GM21447 (cell line): ENCODE data around the gene MYBPC3.

Experiments
- ATAC-seq: cut with Tn5 transposase; IDR thresholded peaks from one replicate; pipeline ENCODE4 v1.9.1; 2021; ENCODE audit not compliant: unreplicated experiment

The MYBPC3 gene

DNA sequence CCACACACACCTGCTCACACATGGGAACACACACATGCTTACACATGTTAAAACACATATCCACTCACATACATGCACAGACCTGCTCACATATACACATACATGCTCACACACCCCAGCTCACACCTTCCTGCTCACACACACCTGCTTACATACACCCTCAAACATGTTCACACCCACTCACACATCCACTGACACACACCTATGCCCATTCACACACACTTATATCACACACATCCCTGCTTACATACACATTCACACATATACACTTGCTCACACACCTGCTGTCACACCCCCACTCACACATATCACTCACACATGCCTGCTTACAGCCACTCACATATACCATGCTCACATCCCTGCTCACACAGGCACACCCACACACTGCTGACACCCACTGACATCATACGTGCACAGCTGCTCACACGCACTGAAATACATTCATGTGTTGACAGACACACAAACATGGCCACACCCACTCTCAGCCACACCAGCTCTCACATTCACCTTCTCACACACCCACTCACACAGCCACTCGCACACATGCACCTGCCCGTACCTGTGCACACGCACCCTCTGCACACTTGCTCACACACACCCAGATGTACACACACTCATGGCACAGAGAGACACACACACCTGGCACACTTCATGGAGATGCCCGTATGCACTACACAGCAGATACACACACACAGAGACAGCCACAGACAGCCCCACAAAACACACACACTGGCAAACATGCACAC, 5.7 kb upstream of the MYBPC3 start:
- no peak for ATAC-seq

DNA sequence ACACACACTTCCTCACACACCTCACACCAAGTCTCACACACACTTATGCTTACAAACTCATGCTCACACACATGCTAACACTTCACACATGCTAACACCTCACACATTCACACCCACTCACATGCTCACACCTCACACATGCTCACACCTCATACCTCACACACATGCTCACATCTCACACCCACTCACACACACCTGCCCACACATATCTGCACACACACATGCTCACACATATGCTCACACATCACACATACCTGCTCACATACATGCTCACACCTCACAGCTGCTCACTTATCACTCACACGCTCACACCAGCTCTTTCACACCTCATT, 4.5 kb upstream of the MYBPC3 start:
- no peak for ATAC-seq

DNA sequence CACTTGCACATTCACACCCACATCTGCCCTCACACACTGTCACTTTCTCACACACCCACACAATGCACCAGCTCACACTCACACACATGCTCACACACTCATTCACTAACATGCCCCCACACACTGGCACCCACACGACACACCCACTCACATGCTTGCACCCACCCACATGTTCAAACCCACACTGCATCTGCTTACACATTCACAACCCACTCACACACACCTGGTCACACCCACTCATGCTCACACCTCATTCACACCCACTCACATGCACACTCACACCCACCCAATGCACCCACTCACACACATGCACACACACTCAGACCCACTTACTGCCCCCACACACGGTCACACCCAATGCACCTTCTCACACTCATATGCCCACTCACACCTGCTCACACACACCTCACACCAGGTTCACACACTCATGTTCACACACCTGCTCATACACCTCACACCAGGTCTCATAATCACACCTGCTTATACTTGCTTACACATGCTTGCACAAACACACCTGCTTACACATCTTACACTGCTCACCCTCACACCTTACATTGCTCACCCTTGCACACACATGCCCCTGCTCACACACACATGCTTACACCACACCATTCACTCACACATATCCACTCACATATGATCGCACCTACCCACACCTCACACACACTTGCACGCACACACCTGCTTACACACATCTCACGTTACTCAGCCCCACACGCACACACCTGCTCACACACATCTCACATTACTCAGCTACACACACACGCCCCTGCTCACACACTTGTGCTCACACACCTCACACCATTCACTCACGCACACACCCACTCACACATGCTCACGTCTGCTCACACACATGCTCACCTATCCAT, 3.9 kb upstream of the MYBPC3 start:
- ATAC-seq: no peak

DNA sequence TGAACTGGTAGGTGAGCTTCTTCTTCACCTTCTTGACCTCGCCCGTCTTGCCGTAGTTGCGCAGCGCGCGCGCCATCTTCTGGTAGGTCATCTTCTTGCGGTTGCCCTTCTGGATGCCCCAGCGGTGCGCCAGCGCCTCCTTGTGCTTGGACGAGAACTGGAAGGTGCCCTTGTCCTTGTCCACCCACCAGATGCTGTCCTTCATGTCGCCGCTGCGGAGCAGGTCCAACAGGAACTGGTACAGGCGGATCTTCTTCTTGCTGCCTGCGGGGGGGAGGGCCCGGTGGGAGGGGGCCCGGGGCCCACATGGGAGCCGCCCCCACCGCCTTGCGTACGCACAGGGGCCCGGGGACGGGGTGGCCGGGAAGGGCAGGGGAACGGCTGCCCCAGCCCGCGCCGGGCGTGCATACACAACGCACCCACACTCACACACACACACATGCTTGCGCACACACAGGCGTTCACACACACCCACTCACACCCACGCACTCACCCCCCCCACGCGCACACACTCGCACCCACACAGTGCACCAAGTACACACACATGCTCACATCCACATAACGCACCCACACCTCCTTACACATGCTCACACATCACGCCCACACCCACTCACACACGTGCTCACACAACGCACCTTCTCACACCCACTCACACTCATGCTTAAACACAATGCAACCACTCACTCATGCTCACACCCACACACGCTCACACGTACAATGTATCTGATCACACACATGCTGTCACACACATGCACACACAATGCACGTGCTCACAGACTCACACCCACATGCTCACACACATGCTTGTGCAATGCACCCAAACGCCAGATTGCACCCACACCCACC, 3.0 kb upstream of the MYBPC3 start:
- no peak for ATAC-seq

DNA sequence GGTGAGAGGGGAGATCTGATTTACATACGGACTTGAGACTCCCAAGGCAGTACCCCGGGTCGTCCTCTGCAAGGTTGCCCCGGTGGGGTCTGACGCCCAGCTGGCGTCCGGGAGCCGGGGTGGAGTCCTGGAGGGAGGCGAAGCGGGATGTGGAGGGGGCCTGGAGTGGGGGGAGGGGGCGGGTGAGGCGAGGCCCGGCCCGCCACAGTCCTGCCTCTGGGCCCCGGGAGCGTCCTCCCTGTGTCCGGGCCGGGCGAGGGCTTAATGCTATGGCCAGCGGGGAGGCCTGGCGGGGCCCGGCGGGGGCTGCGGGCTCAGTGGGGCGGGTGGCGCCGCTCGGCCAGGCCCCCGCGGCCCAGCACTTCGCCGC, 2.4 kb upstream of the MYBPC3 start:
- no peak for ATAC-seq

DNA sequence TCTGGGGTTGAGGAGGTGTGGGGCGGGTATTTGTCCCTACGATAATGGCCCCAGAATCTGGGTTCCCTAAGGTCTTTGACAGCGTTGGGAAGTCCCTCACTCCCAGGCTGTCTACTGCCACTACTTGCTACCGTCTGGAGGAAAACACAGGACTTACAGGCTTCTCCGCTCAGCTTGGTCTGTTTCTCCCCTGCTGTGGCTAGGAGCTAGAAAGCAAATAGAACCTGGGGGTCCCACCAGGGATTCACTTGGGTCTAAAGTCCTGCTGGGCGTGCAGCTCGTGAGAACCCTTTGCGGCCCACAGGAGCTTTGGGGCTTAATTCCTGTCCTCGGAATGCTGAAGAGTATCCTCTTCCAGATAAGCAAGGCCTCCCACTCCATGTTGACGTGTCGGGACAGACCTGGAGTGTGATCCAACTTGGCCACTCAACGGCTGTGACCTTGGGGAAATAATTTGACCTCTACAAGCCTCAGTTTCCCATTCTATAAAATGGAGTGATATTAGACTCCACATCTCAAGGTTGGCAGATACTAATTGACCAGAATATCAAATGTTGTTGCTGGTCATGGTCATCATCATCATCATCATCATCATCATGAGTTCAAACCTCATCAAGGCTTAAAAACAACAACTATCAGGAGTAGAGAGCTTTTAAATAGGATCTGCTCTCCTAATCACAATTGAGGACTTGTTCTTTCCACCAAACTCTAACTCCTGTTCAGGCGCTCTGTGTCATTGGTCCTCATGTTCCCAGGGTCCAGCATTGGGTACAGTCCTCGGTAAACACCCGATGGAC, 1.7 kb upstream of the MYBPC3 start:
- ATAC-seq: no peak

DNA sequence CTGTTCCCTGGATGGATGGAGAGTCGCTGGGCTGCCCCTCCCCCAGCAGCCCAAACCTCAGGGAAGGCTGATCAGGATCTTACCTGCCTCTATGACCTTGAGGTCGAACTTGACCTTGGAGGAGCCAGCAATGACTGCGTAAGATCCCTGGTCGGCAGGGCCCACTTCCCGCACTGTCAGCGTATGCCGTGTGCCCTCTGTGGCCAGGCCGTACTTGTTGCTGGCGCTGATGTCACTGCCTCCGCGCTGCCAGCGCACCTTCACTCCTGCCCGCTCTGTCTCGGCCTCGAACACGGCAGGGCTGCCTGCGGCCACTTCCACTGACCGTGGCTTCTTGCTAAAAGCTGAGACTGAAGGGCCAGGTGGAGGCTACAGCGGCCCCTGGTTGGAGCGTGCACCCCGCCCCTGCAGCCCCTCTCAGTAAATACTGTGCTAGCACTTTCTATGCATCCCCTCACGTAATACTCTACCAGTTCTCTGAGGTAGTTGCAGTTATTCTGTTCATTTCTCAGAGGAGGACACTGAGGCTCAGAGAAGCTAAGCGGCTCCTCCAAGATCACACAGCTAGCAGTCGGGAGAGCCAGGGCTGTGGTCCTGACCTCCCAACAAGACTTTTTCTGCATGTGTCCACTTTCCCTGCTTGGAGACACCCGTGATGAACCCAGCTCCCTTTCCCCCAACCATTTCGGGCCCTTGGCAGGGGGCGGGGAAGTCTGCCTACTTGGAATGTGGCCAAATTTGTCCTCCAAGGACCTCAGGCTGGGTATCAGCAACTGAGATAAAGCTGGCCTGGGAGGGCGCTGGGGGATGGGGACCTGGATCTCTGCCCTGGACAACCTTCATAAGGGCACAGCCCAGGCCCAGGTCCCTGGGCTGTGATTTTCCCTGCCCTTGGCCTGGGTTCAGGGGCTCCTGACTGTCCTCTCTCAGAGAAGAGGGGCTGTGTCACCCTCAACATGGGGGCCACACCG, 1.1 kb downstream of the MYBPC3 start:
- no peak for ATAC-seq

DNA sequence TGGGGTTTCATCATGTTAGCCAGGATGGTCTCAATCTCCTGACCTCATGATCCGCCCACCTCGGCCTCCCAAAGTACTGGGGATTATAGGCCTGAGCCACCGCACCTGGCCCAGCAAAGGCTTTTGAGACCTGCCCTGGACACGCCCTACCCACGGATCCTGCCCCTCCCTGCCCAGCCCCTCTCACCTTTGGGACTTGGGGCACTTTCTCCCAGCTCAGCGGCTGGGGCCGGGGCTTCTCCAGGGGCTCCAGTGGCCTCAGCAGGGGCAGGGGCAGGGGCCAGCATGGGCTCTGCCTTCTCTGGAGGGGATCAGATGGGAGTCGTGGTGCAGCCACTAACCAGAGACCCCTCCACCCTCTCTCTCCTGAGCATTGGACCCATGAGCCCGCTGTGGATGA, 2.2 kb downstream of the MYBPC3 start:
- no peak for ATAC-seq

DNA sequence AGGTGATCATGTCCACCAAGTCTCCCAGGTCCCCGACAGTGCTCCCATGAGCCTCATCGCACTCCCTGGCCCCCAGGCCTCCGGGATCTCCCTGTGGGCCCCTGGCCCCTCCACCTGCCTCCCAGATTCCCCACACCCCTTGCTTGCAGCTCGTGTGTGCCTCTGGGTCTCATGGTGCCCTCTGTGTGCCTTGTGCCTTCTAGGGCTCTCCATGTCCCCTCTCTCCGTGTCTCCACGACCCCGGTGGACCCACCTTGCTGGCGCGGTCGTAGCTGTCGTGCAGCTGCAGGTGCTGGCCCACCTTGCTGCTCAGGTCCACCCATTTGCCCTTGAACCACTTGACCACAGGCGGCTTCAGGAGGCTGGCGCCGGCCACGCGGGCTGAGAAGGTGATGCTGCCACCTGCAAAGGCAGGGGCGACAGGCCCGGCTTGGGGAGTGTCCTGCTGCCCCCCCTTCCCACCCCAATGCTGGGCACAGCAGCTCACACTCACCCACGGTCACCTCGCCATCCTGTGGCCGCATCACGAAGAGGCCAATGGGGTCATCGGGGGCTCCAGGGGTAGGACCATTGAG, 2.9 kb downstream of the MYBPC3 start:
- no peak for ATAC-seq

DNA sequence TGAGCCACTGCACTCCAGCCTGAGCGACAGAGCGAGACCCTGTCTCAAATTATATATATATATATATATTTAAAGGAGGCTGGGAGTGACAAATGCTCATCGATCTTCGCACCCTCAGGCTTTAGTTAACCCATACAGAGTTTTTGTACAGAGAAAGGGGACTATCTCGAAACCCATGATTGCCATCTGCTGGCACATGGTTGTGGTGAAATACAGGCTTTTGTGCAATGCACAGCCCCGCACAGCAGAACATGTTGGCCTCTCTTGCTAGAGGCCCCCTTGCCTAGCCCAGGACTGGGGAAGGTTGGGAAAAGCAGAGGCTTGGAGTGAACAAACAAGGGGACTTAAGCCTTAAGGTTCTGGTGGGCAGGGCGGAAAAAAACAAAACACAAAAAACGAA, 3.6 kb downstream of the MYBPC3 start:
- no peak for ATAC-seq

DNA sequence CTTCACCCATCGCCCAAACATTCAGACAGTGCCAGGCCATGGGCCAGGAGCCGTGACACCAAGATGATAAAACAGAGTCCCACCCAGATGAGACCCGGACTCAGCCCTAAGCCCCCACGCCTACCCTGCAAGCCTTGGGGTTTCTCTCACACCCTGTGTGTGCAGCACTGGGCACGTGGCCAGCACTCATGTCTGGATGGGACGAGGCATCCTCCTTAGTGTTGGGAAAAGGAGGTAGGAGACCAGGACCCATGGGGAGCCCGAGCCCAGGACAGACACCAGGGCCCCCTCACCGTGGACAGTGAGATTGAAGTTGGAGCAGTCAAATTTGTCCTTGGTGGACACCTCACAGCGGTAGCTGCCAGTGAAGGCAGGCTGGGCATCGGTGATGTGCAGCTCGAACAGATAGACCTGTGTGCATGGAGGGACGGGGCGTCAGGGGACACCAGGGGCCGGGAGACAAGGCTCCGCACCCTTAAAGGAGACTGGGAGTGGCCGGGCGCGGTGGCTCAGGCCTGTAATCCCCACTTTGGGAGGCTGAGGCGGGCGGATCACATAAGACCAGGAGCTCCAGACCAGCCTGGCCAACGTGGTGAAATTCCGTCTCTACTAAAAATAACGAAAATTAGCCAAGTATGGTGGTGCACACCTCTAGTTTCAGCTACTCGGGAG, 4.2 kb downstream of the MYBPC3 start:
- ATAC-seq: no peak

DNA sequence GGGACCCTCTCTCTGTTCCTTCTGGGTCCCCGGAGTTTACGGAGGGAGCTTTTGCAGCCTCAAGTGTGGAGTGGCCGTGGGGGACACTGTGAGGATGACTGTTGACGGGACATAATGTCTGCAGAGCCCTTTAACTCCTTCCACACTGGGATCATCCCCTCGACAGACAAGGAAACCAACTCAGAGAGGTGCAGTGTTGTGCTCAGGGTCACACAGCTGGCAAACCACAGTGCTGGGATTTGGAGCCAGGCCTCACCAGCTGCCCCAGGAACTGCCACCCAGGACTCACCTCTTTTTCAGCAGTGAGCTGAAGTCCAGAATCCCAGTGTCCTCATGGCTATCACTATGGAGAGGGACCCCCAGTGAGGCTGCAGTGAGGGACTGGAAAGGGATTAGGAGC, 5.4 kb downstream of the MYBPC3 start:
- ATAC-seq: no peak

DNA sequence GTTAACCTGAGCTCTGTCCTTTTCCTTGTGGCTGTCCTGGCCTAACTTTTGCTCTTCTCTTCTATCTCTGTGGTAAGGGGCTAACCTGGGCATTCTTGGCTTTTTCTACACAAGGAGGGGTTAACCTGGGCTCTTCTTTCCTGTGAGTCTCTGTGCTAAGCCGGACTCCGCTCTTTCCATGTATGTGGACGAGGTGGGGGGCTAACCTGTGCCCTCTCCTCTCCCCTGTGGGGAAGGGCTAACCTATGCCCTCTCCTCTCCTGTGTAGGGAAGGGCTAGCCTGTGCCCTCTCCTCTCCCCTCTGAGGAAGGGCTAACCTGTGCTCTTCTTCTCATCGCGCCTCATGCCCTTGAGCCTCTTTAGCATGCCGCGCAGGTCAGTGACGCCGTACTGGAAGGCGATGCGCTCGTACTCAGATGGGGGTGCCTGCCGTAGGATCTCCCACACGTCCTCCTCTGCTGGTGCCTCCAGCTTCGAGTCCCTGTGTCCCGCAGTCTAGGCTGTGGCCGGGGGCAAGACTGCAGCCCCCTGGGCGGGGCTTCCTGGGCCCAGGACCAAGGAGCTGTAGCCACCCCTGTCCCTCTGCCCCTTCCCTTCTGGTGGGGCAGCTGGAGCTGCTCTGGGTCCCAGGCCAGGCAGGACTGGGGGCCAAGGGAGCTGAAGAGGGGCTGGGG, 6.5 kb downstream of the MYBPC3 start:
- no peak for ATAC-seq

DNA sequence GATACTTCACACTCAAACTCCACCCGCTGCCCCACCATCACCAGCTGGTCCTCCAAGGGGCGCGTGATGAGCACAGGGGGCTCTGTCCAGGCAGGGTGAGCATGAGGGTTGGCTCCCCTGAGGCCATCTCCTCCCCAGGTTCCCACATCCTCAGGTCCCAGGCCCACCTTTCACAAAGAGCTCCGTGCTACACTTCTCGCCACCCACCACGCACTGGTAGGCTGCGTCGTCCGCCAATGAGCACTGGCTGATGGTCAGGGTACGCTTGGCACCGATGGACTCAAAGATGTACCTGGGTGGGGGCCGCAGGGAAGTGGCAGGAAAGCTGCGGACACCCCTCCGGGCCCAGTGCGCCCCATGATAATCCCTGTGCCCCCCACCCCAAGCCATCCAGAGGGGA, 9.6 kb downstream of the MYBPC3 start:
- no peak for ATAC-seq

DNA sequence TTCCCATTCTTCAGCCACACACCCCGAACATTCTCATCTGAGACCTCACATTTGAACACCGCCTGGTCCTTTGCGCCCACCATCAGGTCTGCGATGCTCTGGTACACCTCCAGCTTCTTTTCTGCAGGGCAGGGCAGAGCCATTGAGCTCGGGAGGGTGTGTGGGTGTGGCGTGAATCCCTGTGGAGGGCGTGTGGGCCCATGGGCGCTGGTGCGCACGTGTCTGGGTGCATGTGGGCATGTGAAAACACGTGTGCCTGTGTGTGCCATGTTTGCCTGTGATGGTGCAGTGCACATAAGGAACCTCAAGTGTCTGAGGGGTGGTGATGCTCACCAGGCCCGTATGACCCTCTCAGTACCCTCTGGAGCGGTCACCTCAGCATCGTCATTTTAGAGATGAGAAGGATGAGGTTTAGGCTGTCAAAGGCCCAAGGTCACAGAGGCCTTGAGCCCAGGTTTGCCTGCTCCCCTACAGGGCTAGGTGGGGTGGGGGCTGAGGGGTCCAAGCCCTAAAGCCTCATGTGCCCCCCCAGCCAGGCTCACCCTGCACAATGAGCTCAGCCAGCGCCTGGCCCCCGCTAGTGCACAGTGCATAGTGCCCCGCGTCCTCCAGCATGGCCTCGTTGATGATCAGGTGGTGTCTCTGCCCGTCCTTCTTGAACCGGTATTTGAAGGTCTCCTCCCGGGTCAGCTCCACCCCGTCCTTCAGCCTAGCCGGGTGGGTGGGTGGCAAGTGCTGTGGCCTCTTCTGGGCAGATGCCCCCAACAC, 10.3 kb downstream of the MYBPC3 start:
- ATAC-seq: no peak

DNA sequence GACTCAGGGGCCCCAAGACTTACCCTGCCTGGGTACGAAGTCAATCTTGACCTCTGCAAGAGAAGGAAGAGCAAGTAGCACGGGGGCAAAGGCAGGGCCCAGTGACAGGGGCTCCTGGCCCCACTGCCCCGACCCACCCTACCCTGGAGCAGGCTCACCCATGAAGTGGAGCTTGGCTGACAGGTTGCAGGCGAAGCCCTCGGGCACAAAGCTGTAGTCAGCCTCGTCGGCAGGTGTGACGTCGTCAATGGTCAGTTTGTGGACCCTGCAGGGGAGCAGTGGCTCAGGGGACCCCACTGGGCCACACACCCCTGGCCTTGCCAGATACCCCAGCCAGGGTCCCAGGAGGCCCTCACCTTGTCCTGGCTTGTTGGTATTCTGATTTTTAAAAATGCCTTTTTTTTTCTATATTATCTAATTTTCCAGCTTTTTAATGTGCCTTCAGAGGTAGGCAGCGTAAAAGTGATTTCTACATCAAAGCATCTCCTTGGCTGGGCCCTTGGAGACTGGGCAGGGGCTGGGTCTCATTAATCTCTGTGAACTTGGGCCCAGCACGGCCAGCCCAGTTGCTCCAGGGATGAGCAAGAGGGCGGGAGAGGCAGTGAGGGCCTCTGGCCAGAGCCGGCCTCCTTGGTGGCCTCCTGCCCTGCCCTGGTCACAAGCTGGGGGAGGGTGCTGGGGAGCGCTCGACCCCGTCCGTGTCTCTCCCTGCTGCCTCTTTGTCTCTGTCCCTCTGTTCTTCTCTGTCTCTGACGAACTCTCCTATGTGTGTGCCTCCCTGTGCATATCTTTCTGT, 11.3 kb downstream of the MYBPC3 start:
- no peak for ATAC-seq

DNA sequence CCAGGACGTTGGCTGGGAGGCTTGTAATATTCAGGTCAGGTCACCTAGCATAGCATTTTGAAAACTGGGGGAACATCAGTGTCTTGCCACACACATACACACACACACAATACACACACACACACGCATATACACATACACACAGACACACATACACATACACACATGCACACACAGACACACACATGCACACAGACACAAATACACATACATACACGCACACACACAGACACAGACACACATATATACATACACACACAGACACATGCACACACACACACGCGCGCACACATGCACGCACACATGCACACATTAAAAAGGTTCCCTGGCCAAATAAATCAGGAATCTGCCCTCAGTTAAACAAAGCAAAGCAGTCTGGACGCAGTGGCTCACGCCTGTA, 12.5 kb downstream of the MYBPC3 start:
- no peak for ATAC-seq
